ENCODE measurements around the gene CACNA1C. TPM values are rescaled to one million over a fixed set of nuclear protein-coding genes. Genes with fewer than 3 reads are reported as not detected.

The CACNA1C gene
- total RNA-seq, 1 experiment from 2014 or later, result 1.1 TPM

- no peak overlapping the region for H4K8ac ChIP-seq (replicated peaks; ENCODE audit: insufficient read length, low read depth, low read length)
- no peak overlapping the region for H3K4me2 ChIP-seq (ENCODE audit: insufficient read depth, insufficient read length, low read length)
- no peak overlapping the region for H2BK15ac ChIP-seq (ENCODE audit: low read depth, low read length)
- no peak overlapping the region for H3K9ac ChIP-seq (ENCODE audit: extremely low read depth, insufficient read length, low read length)
- H3K36me3 Mint-ChIP-seq (ENCODE audit: insufficient read depth in 1 of 3, low read depth in 3 of 3), result no peaks in the 10 kb centered on the region
- H3K4me1 Mint-ChIP-seq, result peaks cover 0 to 11% of the 10 kb centered on the region in 2 experiments; a peak in 3 of 4 replicates
- no peak overlapping the region for H4K5ac ChIP-seq (ENCODE audit: insufficient read length, low read depth, low read length)
- no peak overlapping the region for H3K56ac ChIP-seq (ENCODE audit: insufficient read length, low read depth, low read length)
- no peak overlapping the region for H2AK5ac ChIP-seq (ENCODE audit: insufficient read length, low read length)
- no peaks in the 10 kb centered on the region for H3K27me3 ChIP-seq (ENCODE audit: insufficient read depth, low read length)
- H3K4ac ChIP-seq (ENCODE audit: low read depth, low read length), result no peak overlapping the region
- no peaks in the 10 kb centered on the region for H3K9me3 Mint-ChIP-seq
- no peak overlapping the region for H3K18ac ChIP-seq (ENCODE audit: insufficient read length, low read depth, low read length)
- no peaks in the 10 kb centered on the region for H3K9me3 ChIP-seq (ENCODE audit: control insufficient read depth, low read depth, low read length)
- DNase-seq, result no peak
- H3T11ph ChIP-seq (ENCODE audit: low read length), result no peak overlapping the region
- H3K4me1 ChIP-seq (ENCODE audit: insufficient read depth, low read length), result no peaks in the 10 kb centered on the region
- H3K27me3 Mint-ChIP-seq (ENCODE audit: low read depth), result no peaks in the 10 kb centered on the region; the same call in 1 of the 2 replicates
- no peak overlapping the region for H3K27ac ChIP-seq (ENCODE audit: insufficient read length, low read depth, low read length)
- no peak overlapping the region for H2BK5ac ChIP-seq (ENCODE audit: insufficient read length, low read length)
- H3K23me2 ChIP-seq (ENCODE audit: insufficient read length, low read depth, low read length, poor library complexity, severe bottlenecking), result no peaks in the 10 kb centered on the region
- TF ChIP-seq CTCF (conservative IDR thresholded peaks at IDR 0.05), result no peak
- no peak overlapping the region for H4K91ac ChIP-seq (ENCODE audit: insufficient read length, low read depth, low read length)
- no peak overlapping the region for H2BK120ac ChIP-seq (ENCODE audit: low read depth, low read length, poor library complexity, severe bottlenecking)
- H3K27ac Mint-ChIP-seq, result no peak overlapping the region
- H2BK20ac ChIP-seq (ENCODE audit: low read depth, low read length, poor library complexity, severe bottlenecking), result no peak overlapping the region
- no peaks in the 10 kb centered on the region for H4K20me1 ChIP-seq (ENCODE audit: control insufficient read depth, insufficient read depth, insufficient read length)
- no peak overlapping the region for H2AFZ ChIP-seq (ENCODE audit: low read length)
- H3K4me3 Mint-ChIP-seq, result no peak overlapping the region
- no peaks in the 10 kb centered on the region for H3K79me2 ChIP-seq (ENCODE audit: insufficient read depth, low read length)
- no peak overlapping the region for H3K23ac ChIP-seq (ENCODE audit: insufficient read length, low read depth, low read length)
- no peaks in the 10 kb centered on the region for H3K79me1 ChIP-seq (ENCODE audit: insufficient read depth, low read depth, low read length, poor library complexity, severe bottlenecking)
- H3K14ac ChIP-seq (ENCODE audit: insufficient read depth, low read length), result no peak overlapping the region
- H2BK12ac ChIP-seq (ENCODE audit: insufficient read length, low read depth, low read length), result no peak overlapping the region
Measured at GRCh38 chr12:2228535-2228934, 175.7 kb downstream of the CACNA1C start.

Measured in H9 (cell line).